ENCODE data around the gene TRABD.
"Not testable (repeated sequence)": the region's sequence is repeated elsewhere in the genome, so short reads cannot be mapped to it uniquely, and the experiment has no call there.

Gene TRABD

DNA sequence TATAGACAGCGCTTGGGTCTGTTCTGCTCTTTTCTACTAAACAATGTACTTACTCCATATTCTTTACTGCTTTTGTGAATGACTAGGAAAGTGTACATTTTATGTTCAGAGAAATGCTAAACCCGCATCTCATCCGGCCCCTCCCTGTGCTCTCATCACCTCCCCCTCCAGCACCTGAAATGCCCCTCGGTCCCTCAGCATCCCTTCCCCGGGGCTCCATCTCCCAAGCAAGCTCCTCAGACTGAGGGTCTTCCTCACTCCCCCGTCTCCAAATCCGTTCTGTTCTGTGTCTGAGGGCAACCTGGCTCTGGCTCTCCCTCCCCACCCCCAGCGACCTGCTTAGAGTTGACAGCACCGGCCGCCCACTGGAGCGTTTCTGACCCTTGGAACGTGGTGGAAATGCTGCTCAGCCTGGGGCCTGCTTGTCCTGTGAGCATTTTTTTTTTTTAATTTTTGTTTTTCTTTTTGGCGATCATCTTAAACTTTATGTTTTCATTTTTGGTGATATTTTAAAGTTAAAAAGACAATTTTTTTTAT lies 16.5 kb downstream of the TRABD start:
- no peak for DNase-seq (ENCODE audit: insufficient read length)
- peak; percentile 48 for FAIRE-seq
- TF ChIP-seq POLR2AphosphoS5 (IDR thresholded peaks at IDR 0.05; ENCODE audit: low read depth, low read length) (no peak), POLR2A (IDR thresholded peaks at IDR 0.05; ENCODE audit: low read depth, low read length) (no peak), TAF1 (IDR thresholded peaks at IDR 0.05; ENCODE audit: borderline replicate concordance, low read depth, low read length) (no peak)

DNA sequence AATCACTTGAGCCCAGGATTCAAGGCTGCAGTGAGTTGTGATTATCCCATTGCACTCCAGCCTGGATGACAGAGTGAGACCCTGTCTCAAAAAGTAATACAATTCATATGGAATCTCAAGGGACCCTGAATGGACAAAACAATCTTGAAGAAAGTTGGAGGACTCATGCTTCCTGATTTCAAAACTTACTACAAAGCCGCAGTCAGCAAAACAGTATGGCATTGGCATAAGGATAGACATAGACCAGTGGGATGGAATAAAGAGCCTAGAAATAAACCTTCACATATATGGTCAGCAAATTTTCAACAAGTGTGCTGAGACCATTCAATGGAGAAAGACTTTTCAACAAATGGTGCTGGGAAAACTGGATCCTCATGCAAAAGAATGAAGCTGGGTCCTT lies 17.6 kb downstream of the TRABD start:
- no peak for DNase-seq (ENCODE audit: insufficient read length)
- TF ChIP-seq TAF1 (IDR thresholded peaks at IDR 0.05; ENCODE audit: borderline replicate concordance, low read depth, low read length) = no peak
- TF ChIP-seq POLR2AphosphoS5 (IDR thresholded peaks at IDR 0.05; ENCODE audit: low read depth, low read length) = no peak
- TF ChIP-seq POLR2A (IDR thresholded peaks at IDR 0.05; ENCODE audit: low read depth, low read length) = no peak
- no peak for FAIRE-seq

DNA sequence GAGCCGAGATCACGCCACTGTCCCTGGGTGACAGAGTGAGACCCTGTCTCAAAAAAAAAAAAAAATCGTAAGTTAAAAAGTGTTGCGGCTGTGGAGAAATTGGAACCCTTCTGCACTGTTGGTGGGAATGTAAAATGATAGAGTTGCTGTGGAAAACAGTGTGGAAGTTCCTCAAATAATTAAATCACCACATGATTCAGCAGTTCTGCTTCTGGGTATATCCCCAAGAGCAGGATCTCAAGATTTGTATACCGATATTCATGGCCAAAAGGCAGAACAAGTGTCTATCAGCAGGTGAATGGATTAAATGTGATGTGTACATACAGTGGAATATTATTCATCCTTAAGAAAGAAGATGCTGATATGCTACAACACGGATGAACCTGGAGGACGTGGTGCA lies 18.9 kb downstream of the TRABD start:
- no peak for TF ChIP-seq TAF1 (IDR thresholded peaks at IDR 0.05; ENCODE audit: borderline replicate concordance, low read depth, low read length)
- no peak for TF ChIP-seq POLR2A (IDR thresholded peaks at IDR 0.05; ENCODE audit: low read depth, low read length)
- TF ChIP-seq POLR2AphosphoS5 (IDR thresholded peaks at IDR 0.05; ENCODE audit: low read depth, low read length) = no peak
- FAIRE-seq (no peak), DNase-seq (ENCODE audit: insufficient read length) (no peak)

DNA sequence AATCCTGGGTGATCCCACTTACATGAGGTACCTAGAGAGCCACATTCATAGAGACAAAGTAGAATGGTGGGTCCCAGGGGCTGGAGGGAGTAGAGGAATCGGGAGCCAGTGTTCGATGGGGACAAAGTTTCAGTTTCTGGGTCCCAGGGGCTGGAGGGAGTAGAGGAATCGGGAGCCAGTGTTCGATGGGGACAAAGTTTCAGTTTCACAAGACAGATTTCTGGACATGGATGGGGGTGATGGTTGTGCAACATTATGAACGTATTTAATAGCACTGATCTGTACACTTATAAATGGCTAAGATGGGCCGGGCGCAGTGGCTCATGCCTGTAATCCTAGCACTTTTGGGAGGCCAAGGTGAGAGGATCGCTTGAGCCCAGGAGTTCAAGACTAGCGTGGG lies 19.3 kb downstream of the TRABD start:
- not testable (repeated sequence) for DNase-seq (ENCODE audit: insufficient read length); FAIRE-seq
- TF ChIP-seq POLR2AphosphoS5 (IDR thresholded peaks at IDR 0.05; ENCODE audit: low read depth, low read length) = 0 out of 2 replicates have a peak, but pooled peaks have one; percentile 2

DNA sequence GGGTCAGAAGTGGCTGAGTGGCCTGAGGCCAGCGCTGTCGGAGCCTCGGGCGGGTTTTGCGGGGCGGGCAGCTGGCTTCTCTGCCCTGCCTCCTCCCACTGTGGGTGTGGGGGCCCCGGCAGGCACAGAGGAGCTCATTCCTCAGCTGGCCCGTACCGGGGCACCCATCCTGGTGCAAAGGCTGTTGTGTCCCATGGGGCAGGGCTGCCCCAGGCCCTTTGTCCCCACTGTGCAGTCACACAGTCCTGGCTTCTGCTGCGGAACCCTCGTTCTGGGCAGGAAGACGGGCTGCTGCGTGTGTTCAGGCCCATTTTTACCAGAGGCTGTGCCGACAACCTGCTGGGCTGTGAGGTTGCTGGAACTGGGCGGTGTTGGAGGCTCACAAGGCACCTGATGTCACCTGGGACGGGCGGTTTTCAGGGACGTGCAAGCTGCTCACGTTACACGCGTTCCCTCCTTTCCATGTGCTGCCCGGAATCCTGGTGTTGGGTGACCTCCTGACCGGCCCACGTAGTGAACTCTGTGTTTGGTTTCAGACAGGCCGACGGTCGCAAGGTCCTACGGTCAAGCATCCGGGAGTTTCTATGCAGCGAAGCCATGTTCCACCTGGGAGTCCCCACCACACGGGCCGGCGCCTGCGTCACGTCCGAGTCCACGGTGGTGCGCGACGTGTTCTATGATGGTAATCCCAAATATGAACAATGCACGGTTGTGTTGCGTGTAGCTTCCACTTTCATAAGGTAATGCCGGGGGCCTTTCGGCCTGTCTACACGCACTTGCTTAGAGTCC lies 20.3 kb downstream of the TRABD start:
- no peak for DNase-seq (ENCODE audit: insufficient read length)
- TF ChIP-seq POLR2A (IDR thresholded peaks at IDR 0.05; ENCODE audit: low read depth, low read length) (no peak), POLR2AphosphoS5 (IDR thresholded peaks at IDR 0.05; ENCODE audit: low read depth, low read length) (no peak), TAF1 (IDR thresholded peaks at IDR 0.05; ENCODE audit: borderline replicate concordance, low read depth, low read length) (no peak)
- FAIRE-seq = peak; percentile 48

DNA sequence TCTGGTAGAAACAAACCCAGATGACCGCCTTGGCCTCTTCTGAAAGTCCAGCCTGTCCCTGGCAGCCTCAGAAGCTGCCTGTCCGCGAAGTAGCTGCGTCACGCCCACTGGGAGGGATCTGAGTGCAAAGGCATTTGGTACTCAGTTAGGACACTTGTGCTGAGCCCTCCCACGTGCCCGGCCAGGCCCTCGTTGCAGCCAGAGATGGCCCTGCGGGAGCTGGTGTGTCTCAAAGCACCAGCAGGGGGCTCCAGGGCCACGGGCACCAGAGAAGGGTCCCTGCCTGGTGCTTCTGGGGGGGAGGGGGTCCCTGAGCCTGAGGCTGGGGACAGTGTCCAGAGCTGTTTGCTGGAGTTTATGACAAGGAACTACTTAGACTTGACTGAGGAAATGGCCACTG lies 20.9 kb downstream of the TRABD start:
- TF ChIP-seq POLR2AphosphoS5 (IDR thresholded peaks at IDR 0.05; ENCODE audit: low read depth, low read length) (no peak), TAF1 (IDR thresholded peaks at IDR 0.05; ENCODE audit: borderline replicate concordance, low read depth, low read length) (no peak), POLR2A (IDR thresholded peaks at IDR 0.05; ENCODE audit: low read depth, low read length) (no peak)
- DNase-seq (ENCODE audit: insufficient read length) (no peak), FAIRE-seq (no peak)

DNA sequence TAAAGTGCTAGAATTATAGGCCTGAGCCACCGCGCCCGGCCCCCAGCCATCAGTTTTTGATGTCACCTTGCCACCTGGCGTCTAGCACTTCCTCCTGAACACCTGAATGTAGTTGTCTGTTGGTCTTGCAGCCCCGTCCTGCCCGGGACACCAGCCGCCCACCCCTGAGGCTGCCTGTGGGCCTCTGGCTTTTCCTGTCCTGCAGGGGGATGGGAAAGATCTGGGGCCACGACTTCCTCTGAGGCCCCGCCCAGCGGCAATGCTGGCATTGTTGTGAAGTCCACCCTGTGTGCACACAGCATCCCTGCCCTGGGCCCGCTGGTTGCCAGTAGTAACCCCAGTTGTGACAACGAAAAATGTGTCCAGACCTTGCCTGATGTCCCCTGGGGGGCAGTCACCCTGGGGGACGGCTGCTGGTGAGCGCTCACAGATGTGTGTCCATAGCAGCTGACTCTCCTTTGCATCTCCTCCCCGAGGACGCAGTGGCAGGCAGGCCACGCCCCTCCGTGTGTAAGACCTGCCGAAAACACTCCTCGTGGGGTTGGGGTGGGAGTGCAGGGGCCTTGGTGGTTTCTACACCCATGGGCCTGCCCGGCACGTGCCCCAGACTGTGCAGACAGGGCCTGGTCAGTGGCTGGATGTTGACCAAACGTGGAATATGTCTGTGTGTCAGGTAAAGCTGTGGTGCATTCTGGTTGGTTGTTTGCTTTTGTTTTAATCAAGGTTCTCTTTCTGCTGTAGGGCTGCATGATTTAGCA lies 21.8 kb downstream of the TRABD start:
- no peak for DNase-seq (ENCODE audit: insufficient read length)
- no peak for FAIRE-seq
- no peak for TF ChIP-seq POLR2AphosphoS5 (IDR thresholded peaks at IDR 0.05; ENCODE audit: low read depth, low read length)
- TF ChIP-seq TAF1 (IDR thresholded peaks at IDR 0.05; ENCODE audit: borderline replicate concordance, low read depth, low read length) = no peak
- no peak for TF ChIP-seq POLR2A (IDR thresholded peaks at IDR 0.05; ENCODE audit: low read depth, low read length)

DNA sequence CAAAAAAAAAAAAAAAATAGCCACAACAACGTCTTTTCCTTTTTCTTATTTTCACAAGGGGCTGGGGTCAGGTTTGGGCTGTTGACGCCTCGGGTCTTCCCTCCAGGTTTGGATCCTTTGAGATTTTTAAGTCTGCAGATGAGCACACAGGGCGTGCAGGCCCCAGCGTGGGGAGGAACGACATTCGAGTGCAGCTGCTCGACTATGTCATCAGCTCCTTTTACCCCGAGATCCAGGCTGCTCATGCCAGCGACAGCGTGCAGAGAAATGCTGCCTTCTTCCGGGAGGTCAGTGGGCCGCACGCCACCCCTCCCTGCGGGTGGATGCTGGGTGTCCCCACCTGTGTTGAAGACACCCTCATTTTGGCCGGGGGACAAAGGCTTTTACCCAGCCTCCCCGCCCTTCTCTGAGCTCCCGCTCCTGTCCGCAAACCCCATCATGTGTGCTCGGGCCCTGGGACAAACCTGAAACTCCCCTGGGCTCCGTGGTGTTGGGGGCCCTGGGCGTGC lies 22.8 kb downstream of the TRABD start:
- DNase-seq (ENCODE audit: insufficient read length) (no peak), FAIRE-seq (no peak)
- no peak for TF ChIP-seq POLR2AphosphoS5 (IDR thresholded peaks at IDR 0.05; ENCODE audit: low read depth, low read length)
- no peak for TF ChIP-seq TAF1 (IDR thresholded peaks at IDR 0.05; ENCODE audit: borderline replicate concordance, low read depth, low read length)
- no peak for TF ChIP-seq POLR2A (IDR thresholded peaks at IDR 0.05; ENCODE audit: low read depth, low read length)

DNA sequence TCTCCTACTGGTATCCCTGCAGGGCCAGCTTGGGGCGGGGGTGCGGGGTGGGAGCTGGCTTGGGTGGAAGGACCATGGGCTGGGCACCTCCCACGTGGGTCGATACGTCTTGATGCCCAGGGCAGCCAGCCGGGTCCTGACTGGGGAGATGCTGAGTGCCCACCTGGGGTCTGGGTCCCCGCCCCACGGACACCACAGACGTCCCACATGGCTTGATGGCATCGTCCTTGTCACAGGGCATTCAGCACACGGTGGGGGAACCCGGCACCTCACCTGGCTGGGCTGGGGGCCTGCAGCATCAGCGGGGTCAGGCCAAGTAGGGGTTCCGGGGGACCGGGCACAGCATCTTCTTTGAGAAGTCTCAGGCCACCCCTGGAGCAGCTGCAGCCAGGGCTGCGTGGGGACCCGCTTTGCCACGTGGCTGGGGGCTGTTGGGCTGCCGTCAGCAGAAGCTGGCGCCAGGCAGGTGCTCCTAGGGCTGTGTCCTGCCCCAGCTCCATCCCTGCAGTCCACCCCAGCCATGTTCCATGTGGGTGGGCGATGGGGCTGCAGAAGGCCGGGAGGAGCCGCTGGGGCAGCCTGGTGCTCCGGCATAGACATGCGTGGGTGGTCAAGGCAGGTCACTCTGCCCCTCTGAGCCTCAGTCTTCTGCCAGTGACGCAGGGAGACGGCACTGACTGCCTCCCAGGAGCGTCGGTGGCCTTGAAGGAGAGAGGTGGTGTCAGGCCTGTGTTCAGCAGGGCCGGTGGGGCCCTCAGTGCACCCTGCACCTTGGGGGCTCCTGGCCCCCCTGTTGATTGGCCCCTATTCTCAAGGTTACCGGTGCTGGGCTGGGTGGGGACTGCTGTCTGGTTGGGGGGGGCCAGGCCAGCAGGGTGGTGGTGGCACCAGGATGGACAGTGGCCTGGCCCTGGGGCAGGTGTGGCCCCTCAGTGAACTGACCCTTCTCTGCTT lies 23.5 kb downstream of the TRABD start:
- TF ChIP-seq POLR2A (IDR thresholded peaks at IDR 0.05; ENCODE audit: low read depth, low read length) = no peak; the same call in 1 of the 2 replicates
- TF ChIP-seq POLR2AphosphoS5 (IDR thresholded peaks at IDR 0.05; ENCODE audit: low read depth, low read length) = peak; percentile 45; the same call in 1 of the 2 replicates
- no peak for TF ChIP-seq TAF1 (IDR thresholded peaks at IDR 0.05; ENCODE audit: borderline replicate concordance, low read depth, low read length)
- DNase-seq (ENCODE audit: insufficient read length) (no peak), FAIRE-seq (no peak)

DNA sequence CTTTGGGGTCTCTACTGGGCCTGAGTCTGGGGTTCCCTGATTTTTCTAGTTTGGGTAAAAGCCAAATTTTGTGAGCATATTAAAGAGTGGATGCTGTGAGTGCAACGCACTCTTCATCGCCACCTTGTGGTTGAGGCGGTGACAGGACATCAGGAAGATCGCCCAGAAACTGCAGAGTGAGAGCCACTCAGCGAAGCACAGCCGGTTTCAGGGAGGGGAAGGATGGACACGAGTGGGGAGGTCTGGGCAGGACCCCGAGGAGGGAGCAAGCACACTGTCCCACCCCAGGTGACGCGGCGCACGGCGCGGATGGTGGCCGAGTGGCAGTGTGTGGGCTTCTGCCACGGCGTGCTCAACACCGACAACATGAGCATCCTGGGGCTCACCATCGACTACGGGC lies 24.2 kb downstream of the TRABD start:
- peak; percentile 92 for FAIRE-seq
- TF ChIP-seq POLR2A (IDR thresholded peaks at IDR 0.05; ENCODE audit: low read depth, low read length) (no peak), POLR2AphosphoS5 (IDR thresholded peaks at IDR 0.05; ENCODE audit: low read depth, low read length) (no peak), TAF1 (IDR thresholded peaks at IDR 0.05; ENCODE audit: borderline replicate concordance, low read depth, low read length) (no peak)
- peak; percentile 82 for DNase-seq (ENCODE audit: insufficient read length)
